22Rv1 (cell line): ENCODE data around the gene DCDC1.

Experiments
- ZFX ChIP-seq: fragments of 450-650 bp; IDR thresholded peaks from 2 replicates; pipeline ENCODE4 v1.6.1; 2017; ENCODE audit warnings: antibody characterized with exemption, borderline replicate concordance
- TF ChIP-seq, protein P1 (sequence below): fragments of 450-650 bp; IDR thresholded peaks from 2 replicates; pipeline ENCODE4 v1.5.1; 2017; ENCODE audit warnings: mild to moderate bottlenecking

DNA sequence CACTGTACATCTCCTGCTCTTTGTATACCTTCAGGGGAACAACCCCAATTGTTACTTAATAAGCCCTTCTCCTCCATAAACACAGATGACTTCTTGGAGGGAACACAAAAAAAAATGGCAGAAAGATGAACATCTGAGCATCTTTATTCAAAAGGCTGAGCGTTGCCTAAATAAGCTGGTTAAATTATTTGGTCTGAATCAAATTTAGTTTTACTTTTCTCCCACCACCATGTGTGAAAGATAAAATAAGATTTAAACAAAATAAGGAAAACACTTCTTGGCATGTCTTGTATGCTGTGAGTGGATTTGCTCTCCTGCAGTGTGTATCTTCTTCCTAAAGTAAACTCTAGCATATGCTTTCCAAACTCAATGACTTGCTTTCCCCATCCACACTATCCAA is 137.9 kb downstream of the DCDC1 start:
- TF ChIP-seq, protein P1, sequence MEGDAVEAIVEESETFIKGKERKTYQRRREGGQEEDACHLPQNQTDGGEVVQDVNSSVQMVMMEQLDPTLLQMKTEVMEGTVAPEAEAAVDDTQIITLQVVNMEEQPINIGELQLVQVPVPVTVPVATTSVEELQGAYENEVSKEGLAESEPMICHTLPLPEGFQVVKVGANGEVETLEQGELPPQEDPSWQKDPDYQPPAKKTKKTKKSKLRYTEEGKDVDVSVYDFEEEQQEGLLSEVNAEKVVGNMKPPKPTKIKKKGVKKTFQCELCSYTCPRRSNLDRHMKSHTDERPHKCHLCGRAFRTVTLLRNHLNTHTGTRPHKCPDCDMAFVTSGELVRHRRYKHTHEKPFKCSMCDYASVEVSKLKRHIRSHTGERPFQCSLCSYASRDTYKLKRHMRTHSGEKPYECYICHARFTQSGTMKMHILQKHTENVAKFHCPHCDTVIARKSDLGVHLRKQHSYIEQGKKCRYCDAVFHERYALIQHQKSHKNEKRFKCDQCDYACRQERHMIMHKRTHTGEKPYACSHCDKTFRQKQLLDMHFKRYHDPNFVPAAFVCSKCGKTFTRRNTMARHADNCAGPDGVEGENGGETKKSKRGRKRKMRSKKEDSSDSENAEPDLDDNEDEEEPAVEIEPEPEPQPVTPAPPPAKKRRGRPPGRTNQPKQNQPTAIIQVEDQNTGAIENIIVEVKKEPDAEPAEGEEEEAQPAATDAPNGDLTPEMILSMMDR, result no peak
- TF ChIP-seq ZFX, result no peak
